Measurements from ENCODE around the gene CPED1.

GRCh38 chr7:120973849-120974248 is 14.7 kb upstream of the CPED1 start:
- TF ChIP-seq POLR2AphosphoS5 (IDR thresholded peaks at IDR 0.05; ENCODE audit: borderline replicate concordance, low read depth, low read length) (no peak), EZH2 (IDR thresholded peaks at IDR 0.05) (no peak)
